ENCODE data around the gene GPR161. TPM values are rescaled to one million over a fixed set of nuclear protein-coding genes. Genes with fewer than 3 reads are reported as not detected.
A peak's percentile ranks its signal among the peaks of the same experiment; 100 is the strongest.

Gene GPR161
- total and polyA plus RNA-seq, 2 of the 13 experiments (the other 11 are each of a cell fraction or from before 2014, with no cell fraction given), result 0.13 to 0.35 TPM

DNA sequence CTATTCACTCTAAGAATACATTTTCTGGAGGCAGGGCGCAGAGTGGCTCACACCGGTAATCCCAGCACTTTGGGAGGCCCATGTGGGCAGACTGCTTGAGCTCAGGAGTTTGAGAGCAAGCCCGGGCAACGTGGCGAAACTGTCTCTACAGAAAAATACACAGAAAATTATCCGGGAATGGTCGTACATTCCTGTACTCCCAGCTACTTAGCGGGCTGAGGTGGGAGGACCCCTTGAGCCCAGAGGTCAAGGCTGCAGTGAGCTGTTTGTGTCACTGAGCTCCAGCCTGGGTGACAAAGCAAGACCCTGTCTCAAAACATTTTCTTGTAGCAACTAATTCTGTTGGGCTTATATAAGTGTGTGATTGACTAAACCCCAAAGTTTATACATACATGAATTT, 30.5 kb downstream of the GPR161 start:
- Histone ChIP-seq H4K20me1 (ENCODE audit: insufficient read depth, low read length) (no peaks in the 10 kb centered on the region), H3K4me2 (ENCODE audit: low read depth, low read length) (peak overlapping the region; percentile 79), H3K4me3 (replicated peaks in 1 of 3; ENCODE audit: insufficient read depth in 1 of 3, low read depth in 2 of 3, low read length in 3 of 3) (peak overlapping the region; percentile 22 to 47 (median 32)), H3K79me2 (ENCODE audit: insufficient read depth, low read length) (no peaks in the 10 kb centered on the region), H3K27ac (ENCODE audit: extremely low read length, insufficient read depth, low read length) (peak overlapping the region; percentile 46), H3K9me3 (ENCODE audit: low read length) (no peaks in the 10 kb centered on the region), H3K9ac (ENCODE audit: insufficient read depth, low read depth, low read length) (0 out of 2 replicates have a peak overlapping the region, but pooled peaks have one; percentile 0), H3K36me3 (replicated peaks in 1 of 2; ENCODE audit: control insufficient read depth in 1 of 2, insufficient read depth in 2 of 2, low read length in 2 of 2) (no peaks in the 10 kb centered on the region), H3K27me3 (ENCODE audit: control insufficient read depth in 1 of 2, insufficient read depth in 2 of 2, low read length in 2 of 2) (no peaks in the 10 kb centered on the region), H3K4me1 (ENCODE audit: insufficient read depth, low read length) (peaks cover 45% of the 10 kb centered on the region), H2AFZ (ENCODE audit: low read length) (no peak overlapping the region)
- WGBS (ENCODE audit: low lambda C conversion rate), result 10% methylated on average over 8 of the region's 8 CpGs
- no TSS peak for BruUV-seq (replicated peaks)
- ATAC-seq (peak; percentile 74), DNase-seq (ENCODE audit: low spot score) (peak; percentile 74), FAIRE-seq (peak; percentile 81)
- ChIA-PET CTCF (ENCODE audit: low intra/inter-chr PET ratio, low total read pairs) (no interaction called here), POLR2A (interaction anchor here (1.2 kb wide), 1 partner anchor 12 kb away, joined by 3 read pairs; no protein-coding TSS in a partner anchor)
- intact Hi-C loops (cut with micrococcal nuclease; ENCODE audit: unreplicated experiment) (no loop called here), in situ Hi-C loops (cut with HindIII; ENCODE audit: extremely low pct_ligation_motif_present, low pct_unique_long_range_greater_than_20kb) (no loop called here)
- no peak for TF ChIP-seq ZNF709 (CRISPR knock-in tag; IDR thresholded peaks at IDR 0.05)
- peak; percentile 60 for TF ChIP-seq ZMYM4 (CRISPR knock-in tag; IDR thresholded peaks at IDR 0.05)
- TF ChIP-seq ZNF350 (CRISPR knock-in tag; IDR thresholded peaks at IDR 0.05; ENCODE audit: borderline replicate concordance, low read depth), result no peak
- no peak for TF ChIP-seq CAMTA2 (CRISPR knock-in tag; IDR thresholded peaks at IDR 0.05; ENCODE audit: borderline replicate concordance)
- 0 out of 2 replicates have a peak, but pooled peaks have one; percentile 27 for TF ChIP-seq SP5 (CRISPR knock-in tag; IDR thresholded peaks at IDR 0.05; ENCODE audit: borderline replicate concordance, low read depth)
- TF ChIP-seq, protein P1, sequence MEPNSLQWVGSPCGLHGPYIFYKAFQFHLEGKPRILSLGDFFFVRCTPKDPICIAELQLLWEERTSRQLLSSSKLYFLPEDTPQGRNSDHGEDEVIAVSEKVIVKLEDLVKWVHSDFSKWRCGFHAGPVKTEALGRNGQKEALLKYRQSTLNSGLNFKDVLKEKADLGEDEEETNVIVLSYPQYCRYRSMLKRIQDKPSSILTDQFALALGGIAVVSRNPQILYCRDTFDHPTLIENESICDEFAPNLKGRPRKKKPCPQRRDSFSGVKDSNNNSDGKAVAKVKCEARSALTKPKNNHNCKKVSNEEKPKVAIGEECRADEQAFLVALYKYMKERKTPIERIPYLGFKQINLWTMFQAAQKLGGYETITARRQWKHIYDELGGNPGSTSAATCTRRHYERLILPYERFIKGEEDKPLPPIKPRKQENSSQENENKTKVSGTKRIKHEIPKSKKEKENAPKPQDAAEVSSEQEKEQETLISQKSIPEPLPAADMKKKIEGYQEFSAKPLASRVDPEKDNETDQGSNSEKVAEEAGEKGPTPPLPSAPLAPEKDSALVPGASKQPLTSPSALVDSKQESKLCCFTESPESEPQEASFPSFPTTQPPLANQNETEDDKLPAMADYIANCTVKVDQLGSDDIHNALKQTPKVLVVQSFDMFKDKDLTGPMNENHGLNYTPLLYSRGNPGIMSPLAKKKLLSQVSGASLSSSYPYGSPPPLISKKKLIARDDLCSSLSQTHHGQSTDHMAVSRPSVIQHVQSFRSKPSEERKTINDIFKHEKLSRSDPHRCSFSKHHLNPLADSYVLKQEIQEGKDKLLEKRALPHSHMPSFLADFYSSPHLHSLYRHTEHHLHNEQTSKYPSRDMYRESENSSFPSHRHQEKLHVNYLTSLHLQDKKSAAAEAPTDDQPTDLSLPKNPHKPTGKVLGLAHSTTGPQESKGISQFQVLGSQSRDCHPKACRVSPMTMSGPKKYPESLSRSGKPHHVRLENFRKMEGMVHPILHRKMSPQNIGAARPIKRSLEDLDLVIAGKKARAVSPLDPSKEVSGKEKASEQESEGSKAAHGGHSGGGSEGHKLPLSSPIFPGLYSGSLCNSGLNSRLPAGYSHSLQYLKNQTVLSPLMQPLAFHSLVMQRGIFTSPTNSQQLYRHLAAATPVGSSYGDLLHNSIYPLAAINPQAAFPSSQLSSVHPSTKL (CRISPR knock-in tag; IDR thresholded peaks at IDR 0.05), result peak; percentile 74
- no peak for TF ChIP-seq MED1 (CRISPR knock-in tag; IDR thresholded peaks at IDR 0.05)
- TF ChIP-seq, protein P2, sequence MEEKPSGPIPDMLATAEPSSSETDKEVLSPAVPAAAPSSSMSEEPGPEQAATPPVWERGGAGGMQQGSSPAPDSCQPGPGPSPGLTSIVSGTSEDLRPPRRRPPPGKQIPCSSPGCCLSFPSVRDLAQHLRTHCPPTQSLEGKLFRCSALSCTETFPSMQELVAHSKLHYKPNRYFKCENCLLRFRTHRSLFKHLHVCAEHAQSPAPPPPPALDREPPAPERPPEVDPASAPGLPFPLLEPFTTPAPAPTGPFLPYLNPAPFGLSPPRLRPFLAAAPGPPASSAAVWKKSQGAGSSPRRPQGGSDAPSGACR (CRISPR knock-in tag; IDR thresholded peaks at IDR 0.05), result 0 out of 2 replicates have a peak, but pooled peaks have one; percentile 33
- no peak for TF ChIP-seq U2AF2 (IDR thresholded peaks at IDR 0.05; ENCODE audit: low read depth, low read length)
- TF ChIP-seq SNAPC2 (CRISPR knock-in tag; IDR thresholded peaks at IDR 0.05), result 0 out of 2 replicates have a peak, but pooled peaks have one; percentile 40
- TF ChIP-seq ZNF616 (CRISPR knock-in tag; IDR thresholded peaks at IDR 0.05; ENCODE audit: low read depth), result no peak
- TF ChIP-seq ELF1 (CRISPR knock-in tag; IDR thresholded peaks at IDR 0.05), result no peak
- TF ChIP-seq YY1 (IDR thresholded peaks at IDR 0.05; ENCODE audit: insufficient read depth, insufficient replicate concordance, low read depth, low read length), result no peak
- TF ChIP-seq, protein P3, sequence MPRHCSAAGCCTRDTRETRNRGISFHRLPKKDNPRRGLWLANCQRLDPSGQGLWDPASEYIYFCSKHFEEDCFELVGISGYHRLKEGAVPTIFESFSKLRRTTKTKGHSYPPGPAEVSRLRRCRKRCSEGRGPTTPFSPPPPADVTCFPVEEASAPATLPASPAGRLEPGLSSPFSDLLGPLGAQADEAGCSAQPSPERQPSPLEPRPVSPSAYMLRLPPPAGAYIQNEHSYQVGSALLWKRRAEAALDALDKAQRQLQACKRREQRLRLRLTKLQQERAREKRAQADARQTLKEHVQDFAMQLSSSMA (CRISPR knock-in tag; IDR thresholded peaks at IDR 0.05), result no peak
- TF ChIP-seq ZNF720 (CRISPR knock-in tag; IDR thresholded peaks at IDR 0.05), result no peak
- 0 out of 2 replicates have a peak, but pooled peaks have one; percentile 41 for TF ChIP-seq ZNF124 (CRISPR knock-in tag; IDR thresholded peaks at IDR 0.05)
- TF ChIP-seq TBX3 (IDR thresholded peaks at IDR 0.05; ENCODE audit: borderline replicate concordance), result no peak
- no peak for TF ChIP-seq RELA (CRISPR knock-in tag; IDR thresholded peaks at IDR 0.05)
- no peak for TF ChIP-seq RFX5 (IDR thresholded peaks at IDR 0.05; ENCODE audit: low read depth, low read length)
- peak; percentile 47; the same call in 1 of the 2 replicates for TF ChIP-seq PHF21A (CRISPR knock-in tag; IDR thresholded peaks at IDR 0.05)
- no peak for TF ChIP-seq FOSL1 (CRISPR knock-in tag; IDR thresholded peaks at IDR 0.05; ENCODE audit: borderline replicate concordance)
- TF ChIP-seq ZNF274 (CRISPR knock-in tag; IDR thresholded peaks at IDR 0.05), result no peak
